ENCODE measurements around the gene PSORS1C2. TPM values are rescaled to one million over a fixed set of nuclear protein-coding genes. Genes with fewer than 3 reads are reported as not detected.

The PSORS1C2 gene
- total RNA-seq, 3 donors from 2014 or later (not counting 1 experiment from before 2014, with no cell fraction given): not detected

GRCh38 chr6:31180500-31180899 lies 41.6 kb upstream of the PSORS1C2 start:
- no peak for TF ChIP-seq CTCF (IDR thresholded peaks at IDR 0.05)
- Histone ChIP-seq H3K4me1 (ENCODE audit: control insufficient read depth, insufficient read depth, low read length) (peaks cover 17% of the 10 kb centered on the region), H3K9me3 (ENCODE audit: control insufficient read depth, insufficient read depth, low read length) (no peaks in the 10 kb centered on the region), H3K4me3 (ENCODE audit: low read length) (peak overlapping the region; percentile 63), H3K27ac (ENCODE audit: low read length) (peak overlapping the region; percentile 9), H3K27me3 (ENCODE audit: control insufficient read depth, insufficient read depth, low read length) (no peaks in the 10 kb centered on the region), H3K36me3 (ENCODE audit: control insufficient read depth, insufficient read depth, low read length) (no peaks in the 10 kb centered on the region)
- 55% methylated on average over 26 of the region's 26 CpGs for WGBS (ENCODE audit: insufficient coverage)
- Mint-ChIP-seq H3K9me3 (no peaks in the 10 kb centered on the region), H3K27me3 (ENCODE audit: low read depth in 2 of 2) (no peaks in the 10 kb centered on the region), H3K36me3 (no peaks in the 10 kb centered on the region), H3K4me1 (peaks cover 9 to 23% of the 10 kb centered on the region in 2 donors), H3K4me3 (peak overlapping the region; percentile 85), H3K27ac (peak overlapping the region; percentile 51 to 87)
- peak; percentile 66 to 87 for DNase-seq
- peak; percentile 98 to 99 (median 99) for ATAC-seq
- intact Hi-C loops (cut with micrococcal nuclease): no loop called here

GRCh38 chr6:31179896-31180295 lies 41.0 kb upstream of the PSORS1C2 start:
- H3K27me3 Mint-ChIP-seq (ENCODE audit: low read depth in 2 of 2): no peaks in the 10 kb centered on the region
- H3K4me3 Mint-ChIP-seq: peak overlapping the region; percentile 85
- WGBS (ENCODE audit: insufficient coverage): 95% methylated on average over 8 of the region's 8 CpGs
- H3K27ac Mint-ChIP-seq: peak overlapping the region in 1 of 2 donors; percentile 87
- H3K4me1 ChIP-seq (ENCODE audit: control insufficient read depth, insufficient read depth, low read length): peaks cover 23% of the 10 kb centered on the region
- no peak overlapping the region for H3K27ac ChIP-seq (ENCODE audit: low read length)
- H3K4me1 Mint-ChIP-seq: peaks cover 12 to 22% of the 10 kb centered on the region in 2 donors
- no peak for TF ChIP-seq CTCF (IDR thresholded peaks at IDR 0.05)
- H3K36me3 ChIP-seq (ENCODE audit: control insufficient read depth, insufficient read depth, low read length): no peaks in the 10 kb centered on the region
- H3K9me3 Mint-ChIP-seq: no peaks in the 10 kb centered on the region
- peak overlapping the region; percentile 63 for H3K4me3 ChIP-seq (ENCODE audit: low read length)
- no peaks in the 10 kb centered on the region for H3K9me3 ChIP-seq (ENCODE audit: control insufficient read depth, insufficient read depth, low read length)
- ATAC-seq (no peak), DNase-seq (no peak)
- H3K27me3 ChIP-seq (ENCODE audit: control insufficient read depth, insufficient read depth, low read length): no peaks in the 10 kb centered on the region
- intact Hi-C loops (cut with micrococcal nuclease): no loop called here
- no peaks in the 10 kb centered on the region for H3K36me3 Mint-ChIP-seq

- peaks cover 24% of the 10 kb centered on the region for H3K4me1 ChIP-seq (ENCODE audit: control insufficient read depth, insufficient read depth, low read length)
- no peak overlapping the region for H3K4me3 ChIP-seq (ENCODE audit: low read length)
- H3K27me3 ChIP-seq (ENCODE audit: control insufficient read depth, insufficient read depth, low read length): no peaks in the 10 kb centered on the region
- no peaks in the 10 kb centered on the region for H3K9me3 Mint-ChIP-seq
- no peak overlapping the region for H3K27ac ChIP-seq (ENCODE audit: low read length)
- ATAC-seq: no peak
- H3K9me3 ChIP-seq (ENCODE audit: control insufficient read depth, insufficient read depth, low read length): no peaks in the 10 kb centered on the region
- H3K27ac Mint-ChIP-seq: no peak overlapping the region
- no peaks in the 10 kb centered on the region for H3K36me3 ChIP-seq (ENCODE audit: control insufficient read depth, insufficient read depth, low read length)
- no peaks in the 10 kb centered on the region for H3K27me3 Mint-ChIP-seq (ENCODE audit: low read depth in 2 of 2)
- intact Hi-C loops (cut with micrococcal nuclease): no loop called here
- WGBS (ENCODE audit: insufficient coverage): 87% methylated on average over 4 of the region's 4 CpGs
- DNase-seq: no peak
- H3K4me3 Mint-ChIP-seq: no peak overlapping the region
- no peak for TF ChIP-seq CTCF (IDR thresholded peaks at IDR 0.05)
- H3K4me1 Mint-ChIP-seq: peaks cover 12 to 22% of the 10 kb centered on the region in 2 donors
- no peaks in the 10 kb centered on the region for H3K36me3 Mint-ChIP-seq
Measured at GRCh38 chr6:31179042-31179386, 40.1 kb upstream of the PSORS1C2 start.
